HUDEP-2 (cell line): Measurements from ENCODE around the gene FAM200B.
A peak's percentile ranks its signal among the peaks of the same experiment; 100 is the strongest.

Experiments used
- DNase-seq, 76 experiments: peaks; one replicate each; lab custom pipeline; 2025; ENCODE audit not compliant: unreplicated experiment in 76 of 76; lab: John Stamatoyannopoulos, UW

FAM200B gene

DNA sequence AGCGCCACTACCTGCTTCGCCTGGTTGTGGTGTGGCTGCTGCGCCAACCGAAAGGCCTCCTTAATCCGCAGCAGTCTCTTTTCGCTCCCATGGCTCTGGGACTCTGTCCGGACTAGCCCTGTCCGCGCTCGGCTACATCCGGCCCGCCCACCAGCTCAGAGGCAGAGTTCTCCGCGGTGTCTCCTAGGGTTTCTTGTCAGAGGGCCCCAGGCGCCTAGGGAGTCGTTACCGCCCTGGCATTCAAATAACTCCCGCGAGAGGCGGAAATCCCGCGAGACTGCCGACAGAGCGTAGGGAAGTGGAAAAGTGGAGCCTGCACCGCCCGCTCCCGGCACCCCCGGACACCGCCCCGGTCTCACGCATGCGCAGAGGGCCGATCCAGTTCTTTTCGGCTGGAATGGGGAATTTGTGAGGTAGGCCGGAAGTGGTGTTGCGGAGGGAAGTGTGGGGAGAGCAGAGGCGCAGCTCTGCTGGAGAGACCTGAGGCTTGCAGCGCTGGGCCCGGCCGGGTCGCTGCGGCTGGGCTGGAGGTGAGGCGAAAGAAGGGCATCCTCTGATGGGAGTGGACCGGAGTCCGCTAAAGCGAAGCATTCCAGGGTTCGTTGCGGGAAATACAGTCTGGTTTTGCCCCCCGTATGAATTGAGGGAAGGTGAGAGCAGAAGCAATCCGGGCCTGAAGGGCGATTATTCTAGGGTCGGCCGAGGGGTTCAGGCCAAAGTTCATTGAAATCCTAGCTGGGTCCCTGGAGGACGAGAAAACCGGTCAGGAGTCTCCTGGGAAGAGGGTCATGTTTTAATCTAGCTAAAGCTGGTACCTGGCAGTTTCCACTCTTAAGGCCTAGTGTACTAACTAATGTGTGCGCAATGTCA lies at the start of gene FAM200B:
Gene FAM200B (plus strand): TSS at position 456 of the 870 bp plus-strand sequence. CDS start 5,151 bp downstream, outside the sequence.
- peak; percentile 25 to 99 (median 95) for DNase-seq

GRCh38 chr4:15636818-15637217 lies 44.8 kb upstream of the FAM200B start:
- no peak for DNase-seq

GRCh38 chr4:15638418-15638817 lies 43.2 kb upstream of the FAM200B start:
- no peak for DNase-seq

- DNase-seq: no peak
Measured at GRCh38 chr4:15648600-15648999, 33.0 kb upstream of the FAM200B start.

- peak in 69 of 76 experiments; percentile 1 to 79 (median 39) for DNase-seq
Measured at GRCh38 chr4:15649914-15650545, 31.6 kb upstream of the FAM200B start.

DNA sequence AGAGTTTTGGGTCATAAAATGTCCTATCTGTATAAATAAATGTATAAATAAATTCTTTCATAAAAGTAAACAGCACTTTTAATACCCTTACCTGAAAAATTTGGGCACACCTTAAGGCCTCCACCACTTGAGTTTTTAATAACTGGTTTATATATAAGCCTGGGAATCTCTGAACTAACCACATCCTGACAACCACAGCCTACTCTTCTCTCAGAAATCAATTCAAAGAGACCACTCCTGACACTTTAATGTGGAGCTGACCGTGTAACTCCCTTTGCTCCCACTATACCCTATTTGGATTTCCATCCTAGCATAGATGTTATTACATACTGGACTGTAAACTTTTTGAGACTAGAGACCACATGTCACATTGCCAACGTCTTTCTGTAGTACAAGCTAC lies 30.0 kb upstream of the FAM200B start:
- DNase-seq: no peak

- no peak for DNase-seq
Measured at GRCh38 chr4:15652191-15652590, 29.4 kb upstream of the FAM200B start.

DNA sequence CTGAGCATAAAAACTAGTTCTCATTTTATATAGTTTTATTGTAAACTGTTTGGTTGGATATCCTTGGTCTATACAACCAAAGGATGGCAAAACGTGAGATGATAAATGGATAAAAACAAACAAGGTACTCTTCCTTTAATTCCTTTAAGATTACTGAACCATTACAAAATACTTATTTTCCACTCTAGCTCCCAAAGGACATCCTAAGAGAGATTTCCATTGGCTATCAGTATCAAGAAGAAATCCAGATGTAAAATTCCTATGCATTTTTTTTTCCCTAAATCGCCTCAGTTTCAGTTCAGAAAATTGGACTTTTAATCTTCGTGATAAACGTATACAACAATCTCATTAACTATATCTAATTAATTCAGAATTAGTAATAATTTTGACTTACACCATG lies 28.8 kb upstream of the FAM200B start:
- DNase-seq: no peak

DNA sequence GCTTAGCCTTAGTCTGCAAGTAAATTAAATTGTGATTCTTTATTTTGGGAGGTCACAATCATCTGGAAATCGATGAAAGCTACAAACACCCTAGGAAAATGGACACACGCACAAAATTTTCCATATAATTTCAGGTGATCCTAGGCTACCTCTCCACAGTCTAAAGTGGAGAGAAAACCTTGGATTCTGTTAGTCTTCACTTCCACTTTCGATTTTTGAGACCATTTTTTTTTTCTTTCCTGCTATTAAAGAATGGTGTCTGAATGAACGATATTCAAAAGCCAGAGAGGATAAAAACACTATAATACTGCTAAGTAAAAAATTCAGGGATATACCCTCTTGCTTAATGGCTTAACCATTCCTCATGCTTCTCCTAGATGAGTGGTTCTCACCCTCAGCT lies 28.2 kb upstream of the FAM200B start:
- no peak for DNase-seq

GRCh38 chr4:15653864-15654592 lies 27.6 kb upstream of the FAM200B start:
- DNase-seq: peak in 67 of 76 experiments; percentile 1 to 79 (median 38)

GRCh38 chr4:15654593-15655222 lies 26.9 kb upstream of the FAM200B start:
- DNase-seq: peak in 36 of 76 experiments; percentile 0 to 69 (median 19)

DNA sequence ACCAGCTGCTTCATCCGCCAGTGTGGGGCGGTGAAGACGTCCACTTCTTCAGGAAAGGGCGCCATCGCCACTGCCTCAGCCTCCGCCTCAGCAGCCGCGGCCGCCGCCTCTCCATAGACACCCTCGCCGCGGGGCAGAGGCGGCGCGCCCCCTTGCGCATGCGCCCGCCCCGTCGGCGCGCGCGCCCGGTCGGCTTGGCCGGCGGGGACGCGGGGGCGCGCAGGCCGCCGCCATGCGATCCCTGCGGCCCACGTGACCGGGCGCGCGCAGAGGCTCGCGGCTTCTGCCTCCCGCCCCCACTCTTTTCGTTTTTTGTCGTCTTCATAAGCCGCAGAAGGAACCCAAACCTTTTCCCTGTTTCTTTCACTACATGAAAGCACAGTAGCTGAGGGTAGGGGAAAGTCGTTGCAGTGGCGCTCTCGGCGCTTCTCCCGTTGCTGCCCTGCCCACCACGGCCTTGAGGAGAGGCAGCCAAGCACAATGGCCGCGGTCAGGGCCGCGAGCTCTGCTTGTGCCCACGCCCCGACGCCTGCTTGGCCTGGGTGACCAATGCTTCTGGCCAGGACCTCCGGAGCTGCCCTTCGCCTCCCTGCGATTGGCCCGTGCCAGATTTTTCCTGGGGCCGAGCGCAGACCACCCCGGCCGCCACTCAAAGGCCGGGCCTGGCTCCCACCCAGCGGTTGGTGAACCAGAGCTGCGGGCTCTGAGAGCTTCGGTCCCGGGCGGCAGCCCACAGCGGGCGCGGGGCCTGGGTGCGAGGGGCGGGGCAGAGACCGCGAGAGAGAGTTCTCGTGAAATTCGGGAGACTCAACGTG lies 26.2 kb upstream of the FAM200B start, which contains the start of gene FBXL5:
Gene FBXL5 (minus strand): TSS at position 135 of the 815 bp plus-strand sequence. CDS start 70 bp downstream, at position 65.
- DNase-seq: peak in 66 of 76 experiments; percentile 10 to 84 (median 54)

DNA sequence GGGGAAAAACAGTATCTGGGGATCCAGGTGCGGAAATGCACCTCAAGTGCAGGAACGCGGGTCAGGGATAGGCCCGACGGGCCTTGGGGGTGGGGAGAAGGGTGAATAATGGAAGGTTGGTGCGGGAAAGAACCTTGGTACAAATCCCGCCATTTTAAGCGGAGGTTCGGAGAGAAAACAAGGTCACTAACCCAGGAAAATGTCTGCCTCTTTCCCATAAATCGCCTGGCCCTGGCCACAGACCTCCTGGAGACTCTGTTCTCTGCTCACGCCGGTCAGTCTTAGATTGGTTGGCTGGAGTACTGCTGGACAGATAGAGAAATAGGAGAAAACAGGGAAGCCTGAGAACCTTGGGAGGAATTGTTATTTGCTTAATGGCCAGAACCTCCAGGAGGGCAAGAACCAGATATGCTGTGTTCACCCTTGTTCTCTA lies 25.6 kb upstream of the FAM200B start:
- DNase-seq: no peak

GRCh38 chr4:15657366-15657765 lies 24.3 kb upstream of the FAM200B start:
- no peak for DNase-seq

GRCh38 chr4:15658136-15658770 lies 23.4 kb upstream of the FAM200B start:
- DNase-seq: no peak

- DNase-seq: no peak
Measured at GRCh38 chr4:15658781-15659180, 22.8 kb upstream of the FAM200B start.

DNA sequence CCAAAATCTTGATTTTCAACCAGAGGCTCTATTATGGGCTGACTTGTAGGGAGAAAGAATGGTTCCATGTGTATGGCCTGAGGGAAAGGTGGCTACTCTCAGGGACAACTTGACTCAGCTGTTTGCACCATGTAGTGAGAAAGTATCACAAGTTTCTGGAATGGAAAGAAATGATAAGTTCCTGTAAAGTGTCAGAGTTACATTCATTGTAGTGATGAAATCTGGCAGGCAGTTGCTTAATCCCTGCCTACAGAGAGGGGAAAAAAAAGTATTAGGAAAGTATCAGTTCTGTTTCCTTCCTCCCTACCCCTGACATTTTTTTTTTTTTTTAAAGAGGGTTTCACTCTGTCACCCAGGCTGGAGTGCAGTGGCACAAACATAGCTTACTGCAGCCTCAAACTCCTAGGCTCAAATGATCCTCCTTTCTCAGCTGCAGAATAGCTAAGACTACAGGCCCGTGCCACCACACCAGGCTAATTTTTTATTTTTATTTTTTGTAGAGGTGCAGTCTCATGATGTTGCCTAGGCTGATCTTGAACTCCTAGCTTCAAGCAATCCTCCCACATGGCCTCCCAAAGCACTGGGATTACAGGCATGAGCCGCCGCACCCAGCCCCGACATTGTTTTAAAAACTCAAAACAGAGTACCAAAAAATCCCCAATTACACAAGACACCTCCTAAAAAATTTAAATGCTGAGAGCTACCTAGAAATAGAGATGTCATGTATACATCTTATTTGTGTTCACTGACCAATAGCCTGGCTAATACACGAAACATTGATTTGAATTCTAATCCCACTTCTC lies 21.7 kb upstream of the FAM200B start:
- no peak for DNase-seq

- DNase-seq: no peak
Measured at GRCh38 chr4:15665753-15666365, 15.8 kb upstream of the FAM200B start.
